GM10248 (cell line): ENCODE data around the gene CBL.

ENCODE experiments used
- CTCF ChIA-PET: fragments of 300-600 bp; sonication (Branson Sonifier 250); formaldehyde crosslinking; extraction: SDS; loops from one replicate; lab custom pipeline; 2021; ENCODE audit warnings: antibody characterized with exemption; lab: Yijun Ruan, JAX
- POLR2A ChIA-PET: fragments of 350-650 bp; sonication (Branson Sonifier 250); formaldehyde crosslinking; extraction: SDS; loops from one replicate; lab custom pipeline; 2020; ENCODE audit warnings: antibody characterized with exemption; lab: Yijun Ruan, JAX
- DNase-seq: peaks from one replicate; pipeline ENCODE4 v3.0.0; 2012; ENCODE audit errors: extremely low spot score
- TF ChIP-seq, protein P1 (sequence below): IDR thresholded peaks from 2 replicates; pipeline ENCODE4 v1.5.1; 2012; ENCODE audit warnings: mild to moderate bottlenecking, low read depth; ENCODE audit errors: extremely low read depth, missing control alignments, control extremely low read depth

CBL gene

DNA sequence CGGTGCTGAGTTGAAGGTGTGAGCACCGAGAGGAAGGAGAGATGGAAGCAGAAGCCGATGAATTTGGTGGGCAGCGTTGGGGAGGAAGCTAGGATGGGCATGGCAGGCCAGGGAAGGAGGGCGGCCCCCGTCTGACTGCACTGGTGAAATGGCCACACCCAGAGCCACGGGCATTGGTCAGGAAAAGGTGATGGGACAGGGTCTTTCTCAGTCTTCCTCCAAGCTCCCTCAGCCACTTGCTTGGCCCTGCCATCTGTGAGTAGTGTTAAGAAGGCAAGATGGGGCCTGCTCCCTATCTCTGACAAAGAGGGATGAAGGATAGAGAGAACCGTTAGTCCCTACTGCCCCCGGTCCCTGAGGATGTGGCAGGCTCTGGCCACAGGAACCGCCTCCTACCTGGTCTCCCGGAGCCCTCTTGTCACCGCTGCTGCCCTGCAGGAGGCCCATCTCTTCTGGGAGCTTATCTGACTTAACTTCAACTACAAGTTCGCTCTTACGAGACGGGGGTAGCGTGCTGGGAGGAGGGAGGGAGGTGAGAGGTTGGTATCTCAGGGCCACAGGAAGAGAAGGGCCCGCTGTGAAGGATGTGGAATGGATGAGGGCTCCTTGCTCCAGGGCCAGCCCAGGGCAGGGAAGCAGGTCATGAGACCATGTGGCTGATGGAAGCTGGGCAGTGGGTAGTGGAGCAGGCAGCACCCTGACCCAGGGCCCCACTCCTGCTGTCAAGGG is 104.0 kb downstream of the CBL start:
- ChIA-PET POLR2A (no interaction called here), CTCF (interaction anchor here (1.6 to 9.7 kb wide), 5 partner anchors 12 to 171 kb away, joined by 3 to 85 read pairs (median 18); no protein-coding TSS in a partner anchor)
- DNase-seq: no peak
- TF ChIP-seq, protein P1, sequence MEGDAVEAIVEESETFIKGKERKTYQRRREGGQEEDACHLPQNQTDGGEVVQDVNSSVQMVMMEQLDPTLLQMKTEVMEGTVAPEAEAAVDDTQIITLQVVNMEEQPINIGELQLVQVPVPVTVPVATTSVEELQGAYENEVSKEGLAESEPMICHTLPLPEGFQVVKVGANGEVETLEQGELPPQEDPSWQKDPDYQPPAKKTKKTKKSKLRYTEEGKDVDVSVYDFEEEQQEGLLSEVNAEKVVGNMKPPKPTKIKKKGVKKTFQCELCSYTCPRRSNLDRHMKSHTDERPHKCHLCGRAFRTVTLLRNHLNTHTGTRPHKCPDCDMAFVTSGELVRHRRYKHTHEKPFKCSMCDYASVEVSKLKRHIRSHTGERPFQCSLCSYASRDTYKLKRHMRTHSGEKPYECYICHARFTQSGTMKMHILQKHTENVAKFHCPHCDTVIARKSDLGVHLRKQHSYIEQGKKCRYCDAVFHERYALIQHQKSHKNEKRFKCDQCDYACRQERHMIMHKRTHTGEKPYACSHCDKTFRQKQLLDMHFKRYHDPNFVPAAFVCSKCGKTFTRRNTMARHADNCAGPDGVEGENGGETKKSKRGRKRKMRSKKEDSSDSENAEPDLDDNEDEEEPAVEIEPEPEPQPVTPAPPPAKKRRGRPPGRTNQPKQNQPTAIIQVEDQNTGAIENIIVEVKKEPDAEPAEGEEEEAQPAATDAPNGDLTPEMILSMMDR: no peak

DNA sequence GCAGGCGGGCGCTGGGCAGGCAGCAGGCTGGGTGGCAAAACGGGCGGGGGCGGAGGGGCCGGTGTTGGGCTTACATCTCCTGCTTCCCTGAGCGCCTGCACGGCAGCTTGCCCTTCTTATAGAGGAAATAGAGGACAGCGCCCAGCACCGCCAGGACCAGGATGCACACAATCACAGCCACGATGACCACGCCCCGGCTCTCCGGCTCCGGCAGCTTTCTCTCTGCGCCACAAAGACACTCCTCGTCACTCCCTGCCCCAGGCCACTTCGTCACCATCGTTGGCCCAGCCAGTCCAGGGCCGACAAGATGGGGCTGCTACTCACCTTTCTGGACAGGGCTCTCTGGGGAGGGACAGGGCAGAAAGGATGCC is 104.5 kb downstream of the CBL start:
- DNase-seq: no peak
- ChIA-PET POLR2A (no interaction called here), CTCF (interaction anchor here (0.7 to 9.7 kb wide), 5 partner anchors 12 to 105 kb away, joined by 3 to 85 read pairs (median 18); partner anchors contain the start of gene CBL)
- TF ChIP-seq, protein P1: no peak

DNA sequence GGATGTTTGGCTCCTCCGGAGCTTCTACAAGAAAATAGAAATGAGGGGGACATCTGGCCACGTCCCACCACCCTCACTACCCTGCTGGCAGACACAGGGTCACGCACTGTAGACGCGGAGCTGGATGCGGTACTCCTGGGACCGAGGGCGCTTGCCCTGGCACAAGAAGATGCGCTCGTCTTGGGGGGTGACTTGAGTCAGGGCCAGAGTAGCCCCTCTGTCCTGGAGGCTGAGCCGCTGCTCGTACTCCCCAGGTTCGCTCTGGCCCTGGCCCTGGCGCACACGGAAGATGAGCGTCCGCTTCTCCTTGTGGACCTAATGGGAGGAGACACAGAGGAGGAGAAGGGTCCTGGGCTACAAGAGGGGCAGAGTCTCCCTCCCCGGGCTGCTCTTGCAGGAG is 108.6 kb downstream of the CBL start:
- TF ChIP-seq, protein P1: no peak
- POLR2A ChIA-PET: no interaction called here
- DNase-seq: no peak
- CTCF ChIA-PET: interaction anchor here (1.0 to 3.9 kb wide), 6 partner anchors 8 to 169 kb away, joined by 4 to 41 read pairs (median 6); no protein-coding TSS in a partner anchor

DNA sequence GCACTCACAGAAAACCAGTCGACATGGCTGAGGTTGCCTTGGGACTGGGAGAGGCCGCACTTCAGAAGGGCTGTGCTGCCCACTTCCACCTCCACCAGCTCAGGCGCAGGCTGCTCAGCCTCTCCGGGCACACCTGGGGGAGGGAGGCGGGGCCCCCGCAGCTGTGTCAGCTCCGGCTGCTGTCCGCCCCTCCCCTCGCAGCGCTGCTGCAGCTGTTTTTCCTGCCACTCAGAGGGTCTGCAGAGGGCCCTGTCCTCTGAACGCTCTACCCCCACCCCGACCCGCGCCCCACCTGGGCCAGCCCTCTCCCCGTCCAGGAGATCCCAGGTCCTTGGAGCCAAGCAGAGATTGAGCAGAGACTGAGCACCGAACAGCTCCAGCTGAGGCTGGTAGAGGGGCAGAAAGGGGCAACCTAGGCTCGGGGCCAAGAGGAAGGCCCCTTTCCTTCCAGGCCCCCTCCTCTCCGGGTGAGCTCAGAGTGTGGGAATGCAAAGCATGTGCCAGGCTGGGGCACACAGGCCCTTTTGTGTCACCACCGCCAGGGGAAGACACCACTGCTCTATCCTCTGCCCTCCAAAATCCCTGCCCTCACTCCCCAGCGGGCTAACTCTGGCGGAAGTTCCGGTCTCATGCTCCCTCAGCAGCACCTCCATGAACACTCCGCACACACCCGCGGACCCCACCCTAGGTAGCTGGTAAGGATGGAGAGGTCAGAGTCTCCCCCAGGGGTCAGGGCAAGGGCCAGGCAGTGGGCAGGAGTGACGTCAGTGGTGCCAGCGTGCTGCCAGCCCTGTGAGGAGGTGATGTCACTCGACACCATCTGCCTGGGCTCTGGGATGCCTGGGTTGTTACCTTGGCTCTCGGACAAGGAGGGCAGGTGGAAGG is 109.2 kb downstream of the CBL start:
- POLR2A ChIA-PET: no interaction called here
- CTCF ChIA-PET: interaction anchor here (0.9 to 3.9 kb wide), 7 partner anchors 7 to 170 kb away, joined by 3 to 41 read pairs (median 5); no protein-coding TSS in a partner anchor
- DNase-seq: no peak
- TF ChIP-seq, protein P1: no peak

DNA sequence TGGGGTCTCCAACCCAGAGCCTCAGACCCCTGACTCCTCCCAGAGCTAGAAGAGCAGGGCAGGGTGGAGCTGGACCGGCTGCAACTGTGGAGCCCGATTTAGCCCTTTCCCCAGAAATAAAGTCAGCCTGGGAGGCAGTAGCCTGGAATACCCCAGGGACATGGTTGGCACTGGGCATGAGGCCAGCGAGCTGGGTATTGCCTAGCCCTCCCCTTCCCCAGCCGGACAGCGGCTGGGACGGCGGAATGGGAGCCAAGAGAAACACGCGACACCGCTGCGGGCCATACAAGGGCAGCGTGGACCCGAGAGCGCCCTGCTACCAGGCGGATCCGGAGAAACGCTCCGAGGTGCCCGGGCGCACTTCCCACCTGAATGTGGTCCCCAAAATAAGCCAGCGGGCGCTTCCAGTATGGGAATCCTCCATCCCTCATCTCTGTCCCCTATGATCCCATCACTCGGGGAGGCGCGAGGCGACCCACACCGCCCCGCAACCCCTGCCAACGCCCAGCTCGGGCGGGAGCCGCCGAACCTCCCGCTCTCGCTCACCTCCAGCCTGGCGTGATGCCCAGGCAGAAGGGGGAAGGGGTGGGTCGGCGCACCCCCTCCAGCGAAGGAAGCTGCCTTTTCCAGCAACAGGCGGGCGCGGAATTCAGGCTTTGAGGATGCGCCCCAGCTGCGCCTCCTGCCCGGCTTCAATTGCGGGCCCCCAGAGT is 110.0 kb downstream of the CBL start:
- CTCF ChIA-PET: interaction anchor here (0.9 to 3.9 kb wide), 7 partner anchors 6 to 170 kb away, joined by 3 to 41 read pairs (median 6); no protein-coding TSS in a partner anchor
- DNase-seq: no peak
- POLR2A ChIA-PET: no interaction called here
- TF ChIP-seq, protein P1: no peak
